ENCODE measurements around the gene AHCYL1. TPM values are rescaled to one million over a fixed set of nuclear protein-coding genes. Genes with fewer than 3 reads are reported as not detected.

The AHCYL1 gene
- total RNA-seq, 3 donors from 2014 or later, result 87.5 to 116 (median 87.8) TPM

- Histone ChIP-seq H3K4me1 (ENCODE audit: low read depth) (no peaks in the 10 kb centered on the region), H3K36me3 (ENCODE audit: low read depth) (no peaks in the 10 kb centered on the region), H3K4me3 (no peak overlapping the region), H3K9me3 (no peaks in the 10 kb centered on the region)
- no peak for DNase-seq
- intact Hi-C loops (cut with DNase I, micrococcal nuclease), result no loop called here
- ATAC-seq, result no peak
- TF ChIP-seq, protein P1, sequence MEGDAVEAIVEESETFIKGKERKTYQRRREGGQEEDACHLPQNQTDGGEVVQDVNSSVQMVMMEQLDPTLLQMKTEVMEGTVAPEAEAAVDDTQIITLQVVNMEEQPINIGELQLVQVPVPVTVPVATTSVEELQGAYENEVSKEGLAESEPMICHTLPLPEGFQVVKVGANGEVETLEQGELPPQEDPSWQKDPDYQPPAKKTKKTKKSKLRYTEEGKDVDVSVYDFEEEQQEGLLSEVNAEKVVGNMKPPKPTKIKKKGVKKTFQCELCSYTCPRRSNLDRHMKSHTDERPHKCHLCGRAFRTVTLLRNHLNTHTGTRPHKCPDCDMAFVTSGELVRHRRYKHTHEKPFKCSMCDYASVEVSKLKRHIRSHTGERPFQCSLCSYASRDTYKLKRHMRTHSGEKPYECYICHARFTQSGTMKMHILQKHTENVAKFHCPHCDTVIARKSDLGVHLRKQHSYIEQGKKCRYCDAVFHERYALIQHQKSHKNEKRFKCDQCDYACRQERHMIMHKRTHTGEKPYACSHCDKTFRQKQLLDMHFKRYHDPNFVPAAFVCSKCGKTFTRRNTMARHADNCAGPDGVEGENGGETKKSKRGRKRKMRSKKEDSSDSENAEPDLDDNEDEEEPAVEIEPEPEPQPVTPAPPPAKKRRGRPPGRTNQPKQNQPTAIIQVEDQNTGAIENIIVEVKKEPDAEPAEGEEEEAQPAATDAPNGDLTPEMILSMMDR (IDR thresholded peaks at IDR 0.05), result no peak
These were observed 15.3 kb upstream of the AHCYL1 start for GRCh38 chr1:109969146-109969829.

DNA sequence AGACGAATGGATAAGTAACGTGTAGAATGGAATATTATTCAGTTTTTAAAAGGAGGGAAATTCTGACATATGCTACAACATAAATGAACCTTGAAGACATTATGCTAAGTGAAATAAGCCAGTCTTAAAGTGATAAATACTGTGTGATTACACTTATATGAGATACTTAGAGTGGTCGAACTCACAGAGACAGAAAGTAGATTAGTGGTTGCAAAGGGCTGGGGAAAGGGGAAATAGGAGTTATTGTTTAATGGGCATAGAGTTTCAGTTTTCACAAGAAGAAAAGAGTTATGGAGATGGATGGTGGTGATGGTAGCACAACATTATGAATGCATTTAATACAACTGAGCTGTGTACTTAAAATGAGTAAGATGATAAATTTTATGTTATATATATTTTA, 14.7 kb upstream of the AHCYL1 start:
- intact Hi-C loops (cut with DNase I, micrococcal nuclease), result no loop called here
- H3K4me3 ChIP-seq, result no peak overlapping the region
- H3K36me3 ChIP-seq (ENCODE audit: low read depth), result no peaks in the 10 kb centered on the region
- TF ChIP-seq, protein P1 (IDR thresholded peaks at IDR 0.05), result no peak
- no peaks in the 10 kb centered on the region for H3K4me1 ChIP-seq (ENCODE audit: low read depth)
- no peak for ATAC-seq
- H3K9me3 ChIP-seq, result no peaks in the 10 kb centered on the region
- no peak for DNase-seq

DNA sequence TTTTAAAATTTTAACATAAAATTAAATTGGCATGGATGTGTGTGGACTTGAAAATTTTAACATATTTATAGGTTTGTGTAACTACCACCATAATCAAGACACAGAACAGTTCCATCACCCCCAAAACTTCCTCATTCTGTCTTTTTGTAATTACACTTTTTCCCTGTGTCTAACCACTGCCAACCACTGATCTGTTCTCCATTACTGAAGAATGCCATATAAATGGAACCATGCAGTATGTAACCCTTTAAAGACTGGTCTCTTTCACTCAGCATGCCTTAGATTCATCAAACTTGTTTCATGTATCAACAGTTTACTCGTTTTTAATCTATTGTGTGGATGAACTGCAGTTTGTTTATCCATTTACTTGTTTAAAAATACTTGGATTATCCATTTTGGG, 13.0 kb upstream of the AHCYL1 start:
- Histone ChIP-seq H3K4me3 (no peak overlapping the region), H3K36me3 (ENCODE audit: low read depth) (no peaks in the 10 kb centered on the region), H3K9me3 (no peaks in the 10 kb centered on the region), H3K4me1 (ENCODE audit: low read depth) (no peaks in the 10 kb centered on the region)
- intact Hi-C loops (cut with DNase I, micrococcal nuclease), result no loop called here
- ATAC-seq, result no peak
- DNase-seq, result no peak
- TF ChIP-seq, protein P1 (IDR thresholded peaks at IDR 0.05), result no peak

DNA sequence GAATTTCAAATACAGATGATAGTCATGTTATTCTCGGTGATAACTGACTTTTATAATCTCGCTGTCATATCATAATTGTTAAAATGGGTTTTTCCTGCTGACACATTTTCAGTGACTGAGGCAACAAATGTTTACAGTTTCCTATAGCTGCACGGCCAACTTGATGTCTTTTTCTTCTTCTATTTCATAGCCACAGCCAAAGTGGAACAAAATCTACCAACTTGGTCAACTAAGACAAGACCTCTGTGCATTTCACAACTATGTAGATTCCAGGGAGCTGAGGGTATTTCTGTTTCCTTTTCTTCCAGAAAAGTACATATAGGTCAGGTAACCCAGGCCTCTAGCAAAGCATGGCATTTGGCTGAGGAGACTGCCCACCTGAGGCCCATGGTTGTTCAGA, 10.4 kb upstream of the AHCYL1 start:
- no peak overlapping the region for H3K4me3 ChIP-seq
- TF ChIP-seq, protein P1 (IDR thresholded peaks at IDR 0.05), result no peak
- DNase-seq (no peak), ATAC-seq (no peak)
- intact Hi-C loops (cut with DNase I, micrococcal nuclease), result no loop called here
- no peaks in the 10 kb centered on the region for H3K36me3 ChIP-seq (ENCODE audit: low read depth)
- H3K4me1 ChIP-seq (ENCODE audit: low read depth), result no peaks in the 10 kb centered on the region
- no peaks in the 10 kb centered on the region for H3K9me3 ChIP-seq

DNA sequence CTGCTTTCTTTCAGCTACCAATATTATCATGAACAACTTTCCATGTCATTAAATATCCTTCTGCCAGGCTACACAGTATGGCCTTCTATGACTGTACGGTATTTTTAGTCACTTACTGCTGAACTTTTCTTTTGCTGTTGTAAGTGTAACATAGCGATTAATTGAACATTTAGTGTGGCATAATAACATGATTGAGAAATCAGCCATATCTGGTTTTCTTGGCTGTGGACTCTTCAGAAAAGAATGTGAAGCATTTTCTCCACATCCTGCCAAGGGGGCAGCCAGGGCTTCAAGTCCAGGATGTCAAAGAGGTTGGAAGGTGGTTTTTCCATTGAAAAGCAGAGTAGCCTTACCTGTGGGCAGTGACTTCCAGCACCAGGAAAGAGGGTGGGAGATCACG, 8.8 kb upstream of the AHCYL1 start:
- ATAC-seq (no peak), DNase-seq (no peak)

More for the DNA sequence above, 8.8 kb upstream of the AHCYL1 start:
- intact Hi-C loops (cut with DNase I, micrococcal nuclease), result no loop called here
- Histone ChIP-seq H3K4me3 (no peak overlapping the region), H3K36me3 (ENCODE audit: low read depth) (no peaks in the 10 kb centered on the region), H3K9me3 (no peaks in the 10 kb centered on the region), H3K4me1 (ENCODE audit: low read depth) (peaks cover 12% of the 10 kb centered on the region)
- TF ChIP-seq, protein P1 (IDR thresholded peaks at IDR 0.05), result no peak

Measured in mucosa of descending colon (tissue), 3 donors.